KMS-11 (cell line): Measurements from ENCODE around the gene FLACC1.

Experiments
- H2AFZ ChIP-seq: fragments of 200-600 bp; sonication (generic); 2 replicates; pipeline ENCODE4 v1.6.1; 2016; ENCODE audit warnings: antibody characterized with exemption, mixed run types, low read depth
- H3K27ac ChIP-seq: fragments of 200-600 bp; sonication (generic); 2 replicates; pipeline ENCODE4 v1.6.1; 2016; ENCODE audit warnings: mild to moderate bottlenecking, mixed run types
- H3K27me3 ChIP-seq: fragments of 200-600 bp; sonication (generic); 2 replicates; pipeline ENCODE4 v1.6.1; 2017; ENCODE audit warnings: mild to moderate bottlenecking, low read depth, mixed run types, moderate library complexity; ENCODE audit not compliant: insufficient read depth
- H3K36me3 ChIP-seq: fragments of 200-600 bp; sonication (generic); 2 replicates; pipeline ENCODE4 v1.6.1; 2017; ENCODE audit warnings: mild to moderate bottlenecking, mixed run types; ENCODE audit not compliant: insufficient read depth
- H3K4me1 ChIP-seq: fragments of 200-600 bp; sonication (generic); 2 replicates; pipeline ENCODE4 v1.6.1; 2016; ENCODE audit warnings: mild to moderate bottlenecking, low read depth, mixed run types; ENCODE audit not compliant: poor library complexity, severe bottlenecking
- H3K4me2 ChIP-seq: fragments of 200-600 bp; sonication (generic); 2 replicates; pipeline ENCODE4 v1.7.0; 2016; ENCODE audit warnings: mild to moderate bottlenecking, mixed run types
- H3K4me3 ChIP-seq: fragments of 200-600 bp; sonication (generic); IDR thresholded peaks from 2 replicates; pipeline ENCODE4 v1.6.1; 2017; ENCODE audit warnings: low read depth, low read length, mixed read lengths; ENCODE audit not compliant: insufficient read depth
- H3K79me2 ChIP-seq: fragments of 200-600 bp; sonication (generic); 2 replicates; pipeline ENCODE4 v1.6.1; 2016; ENCODE audit warnings: low read depth, mixed run types; ENCODE audit not compliant: insufficient read depth
- H3K9ac ChIP-seq: fragments of 200-600 bp; sonication (generic); 2 replicates; pipeline ENCODE4 v1.6.1; 2016; ENCODE audit warnings: mild to moderate bottlenecking, mixed run types
- H4K20me1 ChIP-seq: fragments of 200-600 bp; sonication (generic); 2 replicates; pipeline ENCODE4 v1.6.1; 2016; ENCODE audit warnings: mild to moderate bottlenecking, mixed run types; ENCODE audit not compliant: insufficient read depth
- CTCF ChIP-seq: fragments of 200-600 bp; sonication (generic); conservative IDR thresholded peaks from 2 replicates; pipeline ENCODE4 v1.6.1; 2017; ENCODE audit warnings: low read depth, mild to moderate bottlenecking, antibody characterized with exemption, low read length, moderate library complexity, mixed read lengths

Gene FLACC1

GRCh38 chr2:201249889-201250288, 107.3 kb downstream of the FLACC1 start:
- H3K27ac ChIP-seq = no peak overlapping the region
- no peak overlapping the region for H2AFZ ChIP-seq
- H3K4me2 ChIP-seq = no peak overlapping the region
- H3K4me3 ChIP-seq = no peak overlapping the region
- no peaks in the 10 kb centered on the region for H3K27me3 ChIP-seq
- no peak for TF ChIP-seq CTCF
- H4K20me1 ChIP-seq = no peaks in the 10 kb centered on the region
- peaks cover 73% of the 10 kb centered on the region for H3K4me1 ChIP-seq
- peaks cover 21% of the 10 kb centered on the region for H3K79me2 ChIP-seq
- H3K9ac ChIP-seq = no peak overlapping the region
- no peaks in the 10 kb centered on the region for H3K36me3 ChIP-seq

- TF ChIP-seq CTCF = no peak
- H2AFZ ChIP-seq = no peak overlapping the region
- no peaks in the 10 kb centered on the region for H3K36me3 ChIP-seq
- no peaks in the 10 kb centered on the region for H3K27me3 ChIP-seq
- peaks cover 58% of the 10 kb centered on the region for H3K4me1 ChIP-seq
- no peak overlapping the region for H3K9ac ChIP-seq
- H3K79me2 ChIP-seq = peaks cover 11% of the 10 kb centered on the region
- H4K20me1 ChIP-seq = no peaks in the 10 kb centered on the region
- H3K4me2 ChIP-seq = peak overlapping the region; percentile 19
- H3K4me3 ChIP-seq = no peak overlapping the region
- 0 out of 2 replicates have a peak overlapping the region, but pooled peaks have one; percentile 3 for H3K27ac ChIP-seq
These were observed 108.8 kb downstream of the FLACC1 start for GRCh38 chr2:201248288-201248844.

DNA sequence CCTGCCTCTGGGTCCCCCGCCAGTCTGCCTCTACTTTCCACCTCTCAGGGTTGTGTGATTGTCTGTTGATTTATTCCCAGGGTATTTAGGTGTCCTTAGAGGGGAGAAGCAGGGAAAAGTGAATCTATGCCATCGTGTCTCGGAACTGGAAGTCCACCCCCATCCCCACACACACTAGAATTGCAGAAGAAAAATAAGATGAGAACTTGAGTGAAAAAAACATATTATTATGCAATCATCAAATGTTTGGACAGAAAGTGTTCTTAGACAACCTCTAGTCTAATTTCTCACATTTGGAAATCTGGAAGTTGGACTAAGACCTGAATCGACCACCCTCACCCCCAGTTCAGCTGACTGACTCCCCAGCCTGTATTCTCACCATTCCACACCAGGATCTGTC, 110.9 kb downstream of the FLACC1 start:
- H3K36me3 ChIP-seq = no peaks in the 10 kb centered on the region
- H2AFZ ChIP-seq = no peak overlapping the region
- H3K4me3 ChIP-seq = no peak overlapping the region
- H4K20me1 ChIP-seq = no peaks in the 10 kb centered on the region
- H3K4me2 ChIP-seq = no peak overlapping the region
- H3K79me2 ChIP-seq = peaks cover 11% of the 10 kb centered on the region
- H3K9ac ChIP-seq = no peak overlapping the region
- H3K27me3 ChIP-seq = no peaks in the 10 kb centered on the region
- no peak for TF ChIP-seq CTCF
- no peak overlapping the region for H3K27ac ChIP-seq
- peaks cover 37% of the 10 kb centered on the region for H3K4me1 ChIP-seq

DNA sequence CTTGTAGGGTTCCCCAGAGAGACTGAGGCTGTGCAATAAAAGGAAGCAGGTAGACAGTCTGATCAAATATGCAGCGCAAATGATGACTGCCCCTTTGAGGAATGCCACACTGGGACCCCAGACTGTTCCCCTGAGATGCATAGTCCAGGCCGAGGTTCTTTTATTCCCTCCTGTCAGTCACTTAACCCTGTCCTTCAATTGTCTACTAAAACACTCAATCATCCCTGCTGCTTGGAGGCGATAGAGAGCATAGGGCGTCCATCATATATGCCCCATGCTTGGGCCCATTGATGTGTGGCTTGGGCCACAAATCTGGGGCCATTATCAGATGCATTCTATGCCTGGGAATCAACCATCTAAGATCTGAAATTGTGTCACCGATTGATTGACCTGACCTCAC, 112.3 kb downstream of the FLACC1 start:
- Histone ChIP-seq H2AFZ (no peak overlapping the region), H3K79me2 (peaks cover 8% of the 10 kb centered on the region), H3K27me3 (no peaks in the 10 kb centered on the region), H3K4me2 (no peak overlapping the region), H3K4me1 (peaks cover 30% of the 10 kb centered on the region), H4K20me1 (no peaks in the 10 kb centered on the region), H3K27ac (no peak overlapping the region), H3K36me3 (no peaks in the 10 kb centered on the region; the same call in 1 of the 2 replicates), H3K4me3 (no peak overlapping the region), H3K9ac (no peak overlapping the region)
- no peak for TF ChIP-seq CTCF
